Fibroblast of villous mesenchyme (primary cell): ENCODE results near the gene PGR. TPM values are rescaled to one million over a fixed set of nuclear protein-coding genes. Genes with fewer than 3 reads are reported as not detected.

Source experiments
- DNase-seq: peaks from one replicate; pipeline ENCODE4 v3.0.0-alpha.2; 2010; ENCODE audit warnings: low read depth
- H3K4me3 ChIP-seq: 2 replicates; pipeline ENCODE4 v1.5.1; 2011; ENCODE audit warnings: low read depth, mild to moderate bottlenecking, low read length
- CTCF ChIP-seq: IDR thresholded peaks from 2 replicates; pipeline ENCODE4 v1.5.1; 2012; ENCODE audit warnings: low read depth, mild to moderate bottlenecking, low read length; ENCODE audit not compliant: insufficient read depth
- total RNA-seq: library from RNA; depleted of rRNA; stranded (reverse); fragments of >200 nt; gene quantifications from 2 replicates; pipeline ENCODE4 v1.2.3, GENCODE V29; 2012

PGR gene
- 4.5 and 6.9 TPM in 2 replicates for total RNA-seq

DNA sequence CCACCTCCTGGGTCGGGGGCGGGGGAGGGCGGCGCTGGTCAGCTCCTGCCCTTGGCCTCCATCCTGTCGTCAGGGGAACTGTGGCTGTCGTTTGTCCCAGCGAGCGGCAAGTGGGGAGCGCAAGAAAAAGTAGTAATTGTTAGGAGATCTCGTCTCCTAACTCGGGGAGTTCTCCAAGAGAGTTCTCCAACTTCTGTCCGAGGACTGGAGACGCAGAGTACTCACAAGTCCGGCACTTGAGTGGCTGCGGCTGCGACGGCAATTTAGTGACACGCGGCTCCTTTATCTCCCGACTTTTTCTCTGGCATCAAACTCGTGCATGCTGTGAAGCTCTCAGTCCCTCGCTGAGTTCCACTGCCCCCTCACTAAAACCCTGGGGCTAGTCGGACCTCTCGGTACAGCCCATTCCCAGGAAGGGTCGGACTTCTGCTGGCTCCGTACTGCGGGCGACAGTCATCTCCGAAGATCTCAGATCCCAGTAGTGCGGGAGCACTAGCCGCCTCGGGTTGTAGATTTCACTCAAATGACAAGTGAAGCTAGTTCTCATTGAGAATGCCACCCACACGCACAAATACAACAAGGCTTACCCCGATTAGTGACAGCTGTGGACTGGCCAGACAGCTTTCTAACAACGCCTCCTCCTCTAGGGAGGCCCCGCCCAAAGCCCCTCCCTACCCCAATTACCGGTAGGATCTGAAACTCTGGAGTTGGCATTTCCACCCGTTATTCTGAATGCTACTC, at the start of gene PGR:
Gene PGR, minus strand, starts transcription at position 611 of the 741 bp plus-strand sequence. CDS start 743 bp downstream, outside the sequence.
- peak within 1 kb of the TSS; percentile 57 for H3K4me3 ChIP-seq
- DNase-seq, result peak; percentile 39
- TF ChIP-seq CTCF, result no peak

DNA sequence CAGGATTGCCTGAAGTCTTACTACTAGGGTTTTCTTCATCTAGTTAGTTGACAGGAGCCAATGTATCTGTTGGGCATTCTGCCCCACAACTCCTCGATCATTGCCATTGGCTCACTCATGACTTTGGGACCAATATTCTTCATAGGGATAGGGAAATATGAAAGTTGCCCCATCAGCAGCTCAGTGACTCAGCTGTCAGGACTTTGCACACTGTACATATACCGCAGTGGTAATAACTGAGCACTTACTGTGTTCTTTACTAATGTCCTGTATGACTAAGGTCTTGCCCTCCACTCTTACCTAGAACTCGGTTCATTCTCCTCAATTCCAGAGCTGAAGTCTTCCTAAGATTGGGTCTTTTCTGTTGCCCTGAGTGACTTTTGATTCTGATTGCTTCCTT, 46.8 kb upstream of the PGR start:
- TF ChIP-seq CTCF, result no peak
- H3K4me3 ChIP-seq, result no peak overlapping the region
- no peak for DNase-seq

DNA sequence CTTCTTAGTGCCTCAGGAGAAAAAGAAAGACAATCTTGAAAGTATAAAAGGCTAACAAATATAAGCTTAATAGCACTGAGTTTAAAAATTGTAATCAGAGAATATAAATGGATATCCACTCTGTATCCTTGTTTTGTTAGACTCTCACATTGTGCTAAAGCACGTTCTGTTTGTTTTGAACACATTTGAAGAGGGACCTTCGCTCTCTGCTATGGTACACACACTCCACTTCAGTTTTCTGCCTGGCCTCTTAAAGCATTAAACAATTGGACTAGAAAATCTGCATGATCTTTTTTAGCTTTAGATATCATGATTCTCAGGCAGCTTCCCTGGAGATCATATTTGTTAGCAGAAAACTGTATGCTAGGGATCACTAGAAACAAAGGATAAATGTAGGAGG, 40.3 kb upstream of the PGR start:
- DNase-seq, result no peak
- TF ChIP-seq CTCF, result no peak
- H3K4me3 ChIP-seq, result no peak overlapping the region

DNA sequence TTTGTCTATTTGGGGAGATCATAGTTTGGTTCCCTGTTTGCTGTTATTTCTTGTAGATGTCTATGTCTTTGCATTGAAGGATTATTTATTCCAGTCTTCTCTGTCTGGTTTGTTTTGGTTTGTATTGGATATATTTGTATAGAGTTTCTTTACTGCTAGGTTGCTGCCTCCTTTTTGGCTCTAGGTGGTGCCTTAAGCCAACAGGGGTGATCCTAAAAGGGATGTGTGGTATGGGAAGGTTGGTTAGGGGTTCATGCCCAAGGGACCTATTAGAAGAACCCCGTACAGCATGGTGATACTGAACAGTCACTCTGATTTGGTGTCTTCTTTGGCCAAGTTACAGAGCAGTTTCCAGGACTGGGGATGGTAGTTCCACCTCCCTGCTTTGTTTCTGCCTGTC, 36.4 kb upstream of the PGR start:
- no peak for DNase-seq
- TF ChIP-seq CTCF, result no peak
- H3K4me3 ChIP-seq, result no peak overlapping the region

DNA sequence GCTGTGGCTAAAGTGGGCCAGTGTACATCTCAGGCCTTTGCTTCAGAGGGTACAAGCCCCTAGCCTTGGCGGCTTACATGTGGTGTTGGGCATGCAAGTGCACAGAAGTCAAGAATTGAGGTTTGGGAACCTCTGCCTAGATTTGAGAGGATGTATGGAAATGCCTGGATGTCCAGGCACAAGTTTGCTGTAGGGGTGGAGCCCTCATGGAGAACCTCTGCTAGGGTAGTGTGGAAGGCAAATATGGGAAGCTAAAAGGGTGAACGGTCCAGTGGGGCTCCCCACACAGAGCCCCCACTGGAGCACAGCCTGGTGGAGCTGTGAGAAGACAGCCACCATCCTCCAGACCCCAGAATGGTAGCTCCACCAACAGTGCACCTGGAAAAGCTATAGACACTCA, 28.5 kb upstream of the PGR start:
- H3K4me3 ChIP-seq, result no peak overlapping the region
- DNase-seq, result no peak
- TF ChIP-seq CTCF, result no peak

DNA sequence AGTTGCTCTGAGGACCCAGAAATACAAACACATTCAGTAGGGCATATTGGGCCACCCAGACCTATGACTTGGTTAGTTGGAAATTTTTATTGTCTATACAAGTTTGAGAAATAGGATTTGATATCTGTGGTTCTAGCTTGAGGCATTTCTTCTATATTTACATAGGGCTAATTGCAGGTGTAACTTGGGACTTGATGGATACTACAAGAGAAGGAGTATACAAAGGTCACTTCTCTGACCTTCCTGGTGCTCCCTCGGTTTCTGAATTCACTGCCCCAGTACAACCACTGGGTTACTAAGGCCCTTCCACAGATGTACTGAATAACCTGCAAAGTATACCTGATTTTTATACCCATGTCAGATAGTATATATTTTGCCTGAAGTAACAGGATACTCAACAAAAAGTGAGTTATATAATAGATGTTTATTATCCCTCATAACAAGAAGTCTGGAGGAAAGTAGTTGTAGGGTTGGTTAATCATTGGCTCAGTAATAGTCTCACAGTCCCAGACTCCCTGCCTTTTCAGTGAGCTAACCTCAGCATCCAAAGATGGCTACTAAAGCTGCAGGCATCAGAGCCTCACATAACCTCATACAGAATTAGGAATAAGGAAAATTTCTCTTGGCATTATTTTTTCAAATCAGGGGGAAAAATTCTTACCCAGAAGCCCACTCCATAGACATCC, 8.8 kb upstream of the PGR start:
- no peak overlapping the region for H3K4me3 ChIP-seq
- DNase-seq, result no peak
- no peak for TF ChIP-seq CTCF
